GM23338 (cell line): ENCODE measurements around the gene GABRB3. TPM values are rescaled to one million over a fixed set of nuclear protein-coding genes. Genes with fewer than 3 reads are reported as not detected.

ENCODE experiments used
- ATAC-seq: fragments of 200-7000 bp; cut with Tn5 transposase; 3 replicates; pipeline ENCODE4 v1.9.1; 2020
- DNase-seq: peaks from one replicate; pipeline ENCODE4 v3.0.0-alpha.2; 2015; ENCODE audit warnings: low spot score
- H2AFZ ChIP-seq: fragments of 200-600 bp; sonication (generic); 2 replicates; pipeline ENCODE4 v1.8.0; 2016; ENCODE audit warnings: antibody characterized with exemption, mild to moderate bottlenecking, moderate library complexity
- H3F3A ChIP-seq: fragments of 200-600 bp; sonication (generic); replicated peaks from 2 replicates; pipeline ENCODE4 v1.8.0; 2017; ENCODE audit warnings: antibody characterized with exemption, mixed run types, low read depth
- H3K27ac ChIP-seq: fragments of 200-600 bp; sonication (generic); 2 replicates; pipeline ENCODE4 v1.6.1; 2016; ENCODE audit warnings: low read depth
- H3K27me3 ChIP-seq: fragments of 200-600 bp; sonication (generic); 2 replicates; pipeline ENCODE4 v1.8.0; 2016; ENCODE audit warnings: mild to moderate bottlenecking, mixed run types, moderate library complexity; ENCODE audit not compliant: insufficient read depth
- H3K36me3 ChIP-seq: fragments of 200-600 bp; sonication (generic); 2 replicates; pipeline ENCODE4 v1.8.0; 2016; ENCODE audit warnings: mild to moderate bottlenecking; ENCODE audit not compliant: insufficient read depth
- H3K4me1 ChIP-seq: fragments of 200-600 bp; sonication (generic); 2 replicates; pipeline ENCODE4 v1.8.0; 2016; ENCODE audit warnings: mild to moderate bottlenecking, moderate library complexity; ENCODE audit not compliant: insufficient read depth
- H3K4me2 ChIP-seq: fragments of 200-600 bp; sonication (generic); 2 replicates; pipeline ENCODE4 v1.7.1; 2017; ENCODE audit warnings: mixed run types
- H3K4me3 ChIP-seq: fragments of 200-600 bp; sonication (generic); 2 replicates; pipeline ENCODE4 v1.6.1; 2016; ENCODE audit warnings: mixed run types
- H3K79me2 ChIP-seq: fragments of 200-600 bp; sonication (generic); replicated peaks from 2 replicates; pipeline ENCODE4 v1.8.0; 2017; ENCODE audit warnings: mild to moderate bottlenecking; ENCODE audit not compliant: insufficient read depth
- H3K9me2 ChIP-seq: fragments of 200-600 bp; sonication (generic); 2 replicates; pipeline ENCODE4 v1.8.0; 2017; ENCODE audit not compliant: insufficient read depth
- H4K20me1 ChIP-seq: fragments of 200-600 bp; sonication (generic); replicated peaks from 2 replicates; pipeline ENCODE4 v1.8.0; 2017; ENCODE audit warnings: mild to moderate bottlenecking; ENCODE audit not compliant: insufficient read depth
- H3K27ac Mint-ChIP-seq: 2 replicates; pipeline ENCODE4 v1.8.0; 2020; ENCODE audit warnings: inconsistent platforms, mild to moderate bottlenecking, moderate library complexity, mixed read lengths
- H3K27me3 Mint-ChIP-seq: 3 replicates; pipeline ENCODE4 v1.8.0; 2022; ENCODE audit warnings: low read depth, mild to moderate bottlenecking, moderate library complexity, mixed read lengths, inconsistent platforms; ENCODE audit not compliant: insufficient read depth, poor library complexity
- H3K36me3 Mint-ChIP-seq: 3 replicates; pipeline ENCODE4 v1.8.0; 2021; ENCODE audit warnings: low read depth, mild to moderate bottlenecking, inconsistent platforms, moderate library complexity, mixed read lengths
- H3K4me1 Mint-ChIP-seq: 3 replicates; pipeline ENCODE4 v1.8.0; 2020; ENCODE audit warnings: mild to moderate bottlenecking, inconsistent platforms, mixed read lengths
- H3K4me3 Mint-ChIP-seq: 3 replicates; pipeline ENCODE4 v1.8.0; 2021; ENCODE audit warnings: moderate library complexity, mild to moderate bottlenecking, inconsistent platforms, mixed read lengths
- H3K9me3 Mint-ChIP-seq: 3 replicates; pipeline ENCODE4 v1.8.0; 2020; ENCODE audit warnings: moderate library complexity, mild to moderate bottlenecking, inconsistent platforms, mixed read lengths
- CREB1 ChIP-seq: fragments of 250-450 bp; sonication (Bioruptor Pico); IDR thresholded peaks from 2 replicates; pipeline ENCODE4 v1.5.0; 2020; ENCODE audit warnings: low read depth, mild to moderate bottlenecking, moderate library complexity
- CTCF ChIP-seq, 2 experiments: fragments of 200-600 bp in 1 of 2; sonication (generic) in 1 of 2; conservative IDR thresholded peaks; 2 replicates each; pipeline versions ENCODE4 v1.5.1 to v1.6.1; 2016 to 2017; ENCODE audit warnings: antibody characterized with exemption in 2 of 2, low read depth in 2 of 2, mild to moderate bottlenecking in 2 of 2, moderate library complexity in 1 of 2
- EZH2phosphoT487 ChIP-seq: fragments of 200-600 bp; sonication (generic); IDR thresholded peaks from one replicate; pipeline ENCODE4 v1.8.1; 2018; ENCODE audit warnings: antibody characterized with exemption; ENCODE audit not compliant: unreplicated experiment
- JUNB ChIP-seq: IDR thresholded peaks from one replicate; pipeline ENCODE4 v1.6.1; 2016; ENCODE audit warnings: antibody characterized with exemption; ENCODE audit not compliant: unreplicated experiment
- ZNF331 ChIP-seq: fragments of 250-450 bp; sonication (Bioruptor Pico); IDR thresholded peaks from 2 replicates; pipeline ENCODE4 v1.5.0; 2020; ENCODE audit warnings: low read depth, mild to moderate bottlenecking, moderate library complexity
- ZNF462 ChIP-seq: fragments of 250-450 bp; sonication (Bioruptor Pico); IDR thresholded peaks from 2 replicates; pipeline ENCODE4 v1.5.0; 2020; ENCODE audit warnings: mild to moderate bottlenecking, moderate library complexity
- polyA plus RNA-seq: library from polyadenylated mRNA; unstranded; fragments of >200 nt; fragmentation: Nextera tagmentation; extraction: Ambion mirVana; gene quantifications from 2 replicates; pipeline ENCODE4 v1.2.1, GENCODE V29; 2016
- total RNA-seq: library from RNA; depleted of rRNA; stranded (reverse); fragments of >200 nt; shearing (Covaris generic); gene quantifications from 2 replicates; pipeline ENCODE4 v1.2.3, GENCODE V29; 2014

The GABRB3 gene
- total and polyA plus RNA-seq, 2 experiments from 2014 or later = 56.5 to 131 TPM

GRCh38 chr15:26525096-26525495 is 247.8 kb downstream of the GABRB3 start (continued):
- no peak for TF ChIP-seq ZNF462 (CRISPR knock-in tag)

GRCh38 chr15:26521691-26522198 is 251.1 kb downstream of the GABRB3 start:
- Histone ChIP-seq H3K27me3 (no peaks in the 10 kb centered on the region), H4K20me1 (no peaks in the 10 kb centered on the region), H3K4me2 (no peak overlapping the region), H2AFZ (no peak overlapping the region), H3K4me3 (no peak overlapping the region), H3K27ac (no peak overlapping the region), H3F3A (no peaks in the 10 kb centered on the region), H3K9me2 (no peaks in the 10 kb centered on the region), H3K79me2 (no peaks in the 10 kb centered on the region), H3K4me1 (no peaks in the 10 kb centered on the region), H3K36me3 (no peaks in the 10 kb centered on the region)
- Mint-ChIP-seq H3K27ac (no peak overlapping the region), H3K4me1 (peaks cover 6% of the 10 kb centered on the region; the same call in 2 of the 3 replicates), H3K9me3 (peaks cover 11% of the 10 kb centered on the region; the same call in 2 of the 3 replicates), H3K27me3 (peaks cover 3% of the 10 kb centered on the region), H3K36me3 (peaks cover 15% of the 10 kb centered on the region), H3K4me3 (no peak overlapping the region)
- DNase-seq = no peak
- no peak for ATAC-seq
- TF ChIP-seq JUNB (no peak), ZNF331 (CRISPR knock-in tag) (no peak), ZNF462 (CRISPR knock-in tag) (no peak), EZH2phosphoT487 (no peak), CREB1 (CRISPR knock-in tag) (no peak), CTCF (conservative IDR thresholded peaks at IDR 0.05; ENCODE audit: low read depth in 2 of 2) (no peak)
